ENCODE data around the gene CENPE.

CENPE gene

GRCh38 chr4:103073792-103074438 lies 124.2 kb downstream of the CENPE start:
- H3K4me1 Mint-ChIP-seq = peaks cover 46% of the 10 kb centered on the region
- no peak overlapping the region for H3K27ac Mint-ChIP-seq
- peaks cover 9% of the 10 kb centered on the region for H3K36me3 Mint-ChIP-seq
- no peaks in the 10 kb centered on the region for H3K9me3 Mint-ChIP-seq
- peak overlapping the region; percentile 54 for H3K4me3 Mint-ChIP-seq
- H3K27me3 Mint-ChIP-seq = no peaks in the 10 kb centered on the region

GRCh38 chr4:103067841-103068547 lies 130.1 kb downstream of the CENPE start:
- Mint-ChIP-seq H3K27ac (peak overlapping the region; percentile 59), H3K27me3 (no peaks in the 10 kb centered on the region), H3K9me3 (no peaks in the 10 kb centered on the region), H3K4me1 (peaks cover 28% of the 10 kb centered on the region), H3K36me3 (peaks cover 19% of the 10 kb centered on the region), H3K4me3 (no peak overlapping the region)

- no peaks in the 10 kb centered on the region for H3K4me1 Mint-ChIP-seq
- H3K27ac Mint-ChIP-seq = no peak overlapping the region
- H3K36me3 Mint-ChIP-seq = peaks cover 17% of the 10 kb centered on the region
- H3K4me3 Mint-ChIP-seq = no peak overlapping the region
- H3K9me3 Mint-ChIP-seq = no peaks in the 10 kb centered on the region
- H3K27me3 Mint-ChIP-seq = no peaks in the 10 kb centered on the region
Measured at GRCh38 chr4:103060453-103061148, 137.5 kb downstream of the CENPE start.
